ENCODE data around the gene AKR1B15. TPM values are rescaled to one million over a fixed set of nuclear protein-coding genes. Genes with fewer than 3 reads are reported as not detected.
"Not testable (repeated sequence)": the region's sequence is repeated elsewhere in the genome, so short reads cannot be mapped to it uniquely, and the experiment has no call there.

The AKR1B15 gene
- total RNA-seq, 2 donors from 2014 or later, result 0.52 TPM; not detected in 1

DNA sequence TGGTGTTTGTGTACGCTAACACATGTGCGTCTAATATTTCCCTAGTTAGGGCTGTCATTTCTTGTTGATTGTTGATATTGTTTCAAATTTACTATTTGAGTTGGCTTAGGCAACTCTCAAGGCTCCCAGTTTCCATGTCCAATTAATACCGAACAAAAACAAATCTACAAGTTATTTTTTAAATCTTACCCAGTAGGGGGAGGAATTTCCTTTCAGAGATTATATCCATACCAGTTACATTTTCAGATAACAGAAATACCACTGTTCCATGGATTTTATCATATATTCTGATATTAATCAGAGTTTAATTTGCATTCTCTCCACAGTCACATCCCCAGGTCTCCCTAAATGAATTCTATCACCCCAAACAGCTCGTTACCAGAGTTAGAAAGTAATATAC is 28.8 kb upstream of the AKR1B15 start:
- intact Hi-C loops (cut with DNase I), result no loop called here
- no peak for DNase-seq
- TF ChIP-seq, protein P1, sequence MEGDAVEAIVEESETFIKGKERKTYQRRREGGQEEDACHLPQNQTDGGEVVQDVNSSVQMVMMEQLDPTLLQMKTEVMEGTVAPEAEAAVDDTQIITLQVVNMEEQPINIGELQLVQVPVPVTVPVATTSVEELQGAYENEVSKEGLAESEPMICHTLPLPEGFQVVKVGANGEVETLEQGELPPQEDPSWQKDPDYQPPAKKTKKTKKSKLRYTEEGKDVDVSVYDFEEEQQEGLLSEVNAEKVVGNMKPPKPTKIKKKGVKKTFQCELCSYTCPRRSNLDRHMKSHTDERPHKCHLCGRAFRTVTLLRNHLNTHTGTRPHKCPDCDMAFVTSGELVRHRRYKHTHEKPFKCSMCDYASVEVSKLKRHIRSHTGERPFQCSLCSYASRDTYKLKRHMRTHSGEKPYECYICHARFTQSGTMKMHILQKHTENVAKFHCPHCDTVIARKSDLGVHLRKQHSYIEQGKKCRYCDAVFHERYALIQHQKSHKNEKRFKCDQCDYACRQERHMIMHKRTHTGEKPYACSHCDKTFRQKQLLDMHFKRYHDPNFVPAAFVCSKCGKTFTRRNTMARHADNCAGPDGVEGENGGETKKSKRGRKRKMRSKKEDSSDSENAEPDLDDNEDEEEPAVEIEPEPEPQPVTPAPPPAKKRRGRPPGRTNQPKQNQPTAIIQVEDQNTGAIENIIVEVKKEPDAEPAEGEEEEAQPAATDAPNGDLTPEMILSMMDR (IDR thresholded peaks at IDR 0.05), result peak in 4 of 7 experiments; percentile 18 to 43 (median 26)
- TF ChIP-seq POLR2A (IDR thresholded peaks at IDR 0.05), result no peak
- H3K36me3 ChIP-seq (replicated peaks in 1 of 2; ENCODE audit: insufficient read depth in 1 of 2, low read depth in 2 of 2), result no peaks in the 10 kb centered on the region
- ATAC-seq, result no peak
- H3K27ac ChIP-seq, result no peak overlapping the region
- no peaks in the 10 kb centered on the region for H3K9me3 ChIP-seq
- H3K4me3 ChIP-seq, result no peak overlapping the region
- peaks cover 7% of the 10 kb centered on the region for H3K4me1 ChIP-seq
- 22 to 26% methylated on average over 4 of the region's 4 CpGs for WGBS, 2 donors
- no peaks in the 10 kb centered on the region for H3K27me3 ChIP-seq

DNA sequence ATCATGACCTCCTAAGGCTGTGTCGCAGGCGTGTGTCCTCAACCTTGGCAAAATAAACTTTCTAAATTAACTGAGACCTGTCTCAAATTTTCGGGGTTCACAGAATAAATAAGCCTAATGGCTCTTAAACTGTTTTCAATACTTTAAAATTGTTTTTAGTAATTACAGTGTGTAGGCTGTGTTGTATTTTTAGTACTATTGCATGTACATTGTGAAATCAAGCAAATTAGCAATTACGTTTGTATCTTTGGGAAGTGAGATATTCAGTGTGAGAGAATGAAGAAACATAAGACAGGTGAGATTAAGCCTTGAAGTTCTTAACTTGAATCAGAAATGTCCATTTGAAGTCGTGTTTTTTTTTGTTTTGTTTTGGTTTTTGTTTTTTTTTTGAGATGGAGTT is 26.3 kb upstream of the AKR1B15 start:
- intact Hi-C loops (cut with DNase I), result no loop called here

GRCh38 chr7:134525449-134525848 is 23.5 kb upstream of the AKR1B15 start:
- H3K9me3 ChIP-seq; intact Hi-C loops (cut with DNase I); H3K36me3 ChIP-seq (replicated peaks in 1 of 2; ENCODE audit: insufficient read depth in 1 of 2, low read depth in 2 of 2); H3K4me3 ChIP-seq; H3K4me1 ChIP-seq; DNase-seq; H3K27me3 ChIP-seq; ATAC-seq; H3K27ac ChIP-seq: not testable (repeated sequence)
- 66 to 69% methylated on average over 3 of the region's 3 CpGs for WGBS, 2 donors

More for the DNA sequence above, 26.3 kb upstream of the AKR1B15 start:
- no peak for ATAC-seq
- no peak for DNase-seq
- no peaks in the 10 kb centered on the region for H3K27me3 ChIP-seq
- no peak overlapping the region for H3K4me3 ChIP-seq
- WGBS, 2 donors, result 67 to 75% methylated on average over 5 of the region's 5 CpGs
- H3K36me3 ChIP-seq (replicated peaks in 1 of 2; ENCODE audit: insufficient read depth in 1 of 2, low read depth in 2 of 2), result no peaks in the 10 kb centered on the region
- H3K9me3 ChIP-seq, result no peaks in the 10 kb centered on the region
- no peak overlapping the region for H3K27ac ChIP-seq
- no peak for TF ChIP-seq POLR2A (IDR thresholded peaks at IDR 0.05)
- TF ChIP-seq, protein P1 (IDR thresholded peaks at IDR 0.05), result no peak
- peaks cover 13% of the 10 kb centered on the region for H3K4me1 ChIP-seq

GRCh38 chr7:134526552-134527248 is 22.2 kb upstream of the AKR1B15 start:
- intact Hi-C loops (cut with DNase I); DNase-seq; H3K4me3 ChIP-seq: not testable (repeated sequence)

DNA sequence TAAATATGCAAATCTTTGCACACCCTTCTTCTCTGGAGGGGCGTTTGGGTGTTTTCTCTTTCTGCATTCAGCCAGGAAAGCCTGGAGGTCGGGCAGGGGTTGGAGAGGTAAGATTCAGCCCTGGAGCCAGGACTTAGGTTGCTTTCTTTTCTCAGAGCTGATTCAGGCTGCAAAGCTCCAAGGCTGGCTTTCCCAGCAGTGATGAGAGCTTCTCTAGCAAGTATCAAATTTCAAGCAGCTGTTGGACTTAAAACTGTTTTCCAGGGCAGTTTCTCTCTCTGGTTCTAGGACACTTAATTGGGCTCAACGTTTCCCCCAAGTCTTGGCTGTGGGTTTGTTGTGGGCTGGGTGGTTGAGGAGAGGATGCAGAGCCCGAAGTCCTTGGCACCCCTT is 20.9 kb upstream of the AKR1B15 start:
- Histone ChIP-seq H3K4me1 (peaks cover 16% of the 10 kb centered on the region), H3K9me3 (no peaks in the 10 kb centered on the region), H3K27ac (no peak overlapping the region), H3K36me3 (replicated peaks in 1 of 2; ENCODE audit: insufficient read depth in 1 of 2, low read depth in 2 of 2) (no peaks in the 10 kb centered on the region), H3K4me3 (no peak overlapping the region), H3K27me3 (no peaks in the 10 kb centered on the region)
- TF ChIP-seq, protein P1 (IDR thresholded peaks at IDR 0.05), result no peak
- no peak for TF ChIP-seq POLR2A (IDR thresholded peaks at IDR 0.05)
- ATAC-seq (no peak), DNase-seq (peak in 2 of 4 donors; percentile 13 to 20)
- WGBS, 2 donors, result 17 to 42% methylated on average over 1 to 4 of the region's 4 CpGs
- intact Hi-C loops (cut with DNase I), result no loop called here

More at GRCh38 chr7:134526552-134527248, 22.2 kb upstream of the AKR1B15 start:
- not testable (repeated sequence) for H3K27me3 ChIP-seq; H3K27ac ChIP-seq; H3K36me3 ChIP-seq (replicated peaks in 1 of 2; ENCODE audit: insufficient read depth in 1 of 2, low read depth in 2 of 2); H3K9me3 ChIP-seq; H3K4me1 ChIP-seq; ATAC-seq
- WGBS, 2 donors, result 86 to 94% methylated on average over 10 of the region's 10 CpGs

DNA sequence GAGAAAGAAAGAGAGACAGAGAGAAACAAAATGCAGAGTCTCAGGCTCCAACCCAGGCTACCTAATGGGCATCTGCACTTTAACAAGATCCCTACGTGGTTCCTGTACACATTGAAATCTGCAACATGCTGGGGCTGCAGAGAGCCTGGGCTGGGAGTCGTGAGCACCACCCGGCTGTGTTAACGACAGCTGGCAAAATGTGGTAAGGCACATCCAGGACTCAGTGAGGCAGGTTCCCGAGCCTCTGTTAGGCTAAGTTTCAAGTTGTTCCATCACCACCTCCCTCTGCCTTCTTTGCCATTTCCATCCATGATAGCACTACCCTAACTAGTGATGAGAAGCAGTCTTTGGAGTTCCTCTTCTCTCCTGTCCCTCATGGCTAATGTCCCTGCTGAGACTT is 20.2 kb upstream of the AKR1B15 start:
- Histone ChIP-seq H3K4me1 (peaks cover 16% of the 10 kb centered on the region), H3K36me3 (replicated peaks in 1 of 2; ENCODE audit: insufficient read depth in 1 of 2, low read depth in 2 of 2) (no peaks in the 10 kb centered on the region), H3K27ac (no peak overlapping the region), H3K27me3 (no peaks in the 10 kb centered on the region), H3K4me3 (no peak overlapping the region), H3K9me3 (no peaks in the 10 kb centered on the region)
- TF ChIP-seq, protein P1 (IDR thresholded peaks at IDR 0.05), result no peak
- no peak for TF ChIP-seq POLR2A (IDR thresholded peaks at IDR 0.05)
- intact Hi-C loops (cut with DNase I), result no loop called here
- ATAC-seq, result no peak
- 76 to 80% methylated on average over 5 of the region's 5 CpGs for WGBS, 2 donors
- DNase-seq, result no peak
